MM.1S (cell line): ENCODE data around the gene PSTPIP1.

Experiments
- DNase-seq: peaks from one replicate; pipeline ENCODE4 v3.0.0-alpha.2; 2015
- H2AFZ ChIP-seq: fragments of 300-600 bp; sonication (generic); 2 replicates; pipeline ENCODE4 v1.6.0; 2016; ENCODE audit warnings: antibody characterized with exemption, low read length
- H3F3A ChIP-seq: fragments of 300-600 bp; sonication (generic); 2 replicates; pipeline ENCODE4 v1.6.1; 2016; ENCODE audit warnings: mild to moderate bottlenecking, antibody characterized with exemption, low read length, moderate library complexity, mixed read lengths; ENCODE audit not compliant: insufficient read depth
- H3K27ac ChIP-seq: fragments of 300-600 bp; sonication (generic); 2 replicates; pipeline ENCODE4 v1.5.1; 2016; ENCODE audit warnings: mild to moderate bottlenecking, low read length
- H3K27me3 ChIP-seq: fragments of 300-600 bp; sonication (generic); replicated peaks from 2 replicates; pipeline ENCODE4 v1.6.0; 2016; ENCODE audit warnings: low read length; ENCODE audit not compliant: insufficient read depth
- H3K36me3 ChIP-seq: fragments of 300-600 bp; sonication (generic); replicated peaks from 2 replicates; pipeline ENCODE4 v1.6.1; 2016; ENCODE audit warnings: mild to moderate bottlenecking, low read length, mixed read lengths; ENCODE audit not compliant: insufficient read depth
- H3K4me1 ChIP-seq: fragments of 300-600 bp; sonication (generic); 2 replicates; pipeline ENCODE4 v1.6.1; 2016; ENCODE audit warnings: low read length, mixed read lengths
- H3K4me2 ChIP-seq: fragments of 300-600 bp; sonication (generic); 2 replicates; pipeline ENCODE4 v1.6.0; 2016; ENCODE audit warnings: low read depth, low read length
- H3K4me3 ChIP-seq: fragments of 300-600 bp; sonication (generic); 2 replicates; pipeline ENCODE4 v1.5.1; 2016; ENCODE audit warnings: low read length, mixed read lengths
- H3K79me2 ChIP-seq: fragments of 300-600 bp; sonication (generic); 2 replicates; pipeline ENCODE4 v1.6.1; 2016; ENCODE audit warnings: mixed run types, low read length, mixed read lengths
- H3K9ac ChIP-seq: fragments of 300-600 bp; sonication (generic); 2 replicates; pipeline ENCODE4 v1.6.1; 2016; ENCODE audit warnings: low read length, mixed read lengths
- H3K9me2 ChIP-seq: fragments of 300-600 bp; sonication (generic); replicated peaks from 2 replicates; pipeline ENCODE4 v1.6.1; 2016; ENCODE audit warnings: mild to moderate bottlenecking, low read length, mixed read lengths; ENCODE audit not compliant: insufficient read depth
- H3K9me3 ChIP-seq: fragments of 300-600 bp; sonication (generic); replicated peaks from 2 replicates; pipeline ENCODE4 v1.6.1; 2016; ENCODE audit warnings: mild to moderate bottlenecking, low read length, mixed read lengths; ENCODE audit not compliant: insufficient read depth
- H4K20me1 ChIP-seq: fragments of 300-600 bp; sonication (generic); 2 replicates; pipeline ENCODE4 v1.6.1; 2016; ENCODE audit warnings: mild to moderate bottlenecking, low read length, moderate library complexity, mixed read lengths; ENCODE audit not compliant: insufficient read depth
- EZH2 ChIP-seq: fragments of 300-600 bp; sonication (generic); optimal IDR thresholded peaks from 2 replicates; pipeline ENCODE3; 2017; ENCODE audit warnings: low read depth, mild to moderate bottlenecking, antibody characterized with exemption, low read length, mixed read lengths
- EZH2phosphoT487 ChIP-seq: fragments of 300-600 bp; sonication (generic); IDR thresholded peaks from 2 replicates; pipeline ENCODE4 v1.6.1; 2018; ENCODE audit warnings: antibody characterized with exemption, low read length
- TF ChIP-seq, protein P1 (sequence below): fragments of 300-600 bp; sonication (generic); IDR thresholded peaks from 2 replicates; pipeline ENCODE4 v1.5.1; 2016; ENCODE audit warnings: antibody characterized with exemption, low read length, mixed read lengths

The PSTPIP1 gene

DNA sequence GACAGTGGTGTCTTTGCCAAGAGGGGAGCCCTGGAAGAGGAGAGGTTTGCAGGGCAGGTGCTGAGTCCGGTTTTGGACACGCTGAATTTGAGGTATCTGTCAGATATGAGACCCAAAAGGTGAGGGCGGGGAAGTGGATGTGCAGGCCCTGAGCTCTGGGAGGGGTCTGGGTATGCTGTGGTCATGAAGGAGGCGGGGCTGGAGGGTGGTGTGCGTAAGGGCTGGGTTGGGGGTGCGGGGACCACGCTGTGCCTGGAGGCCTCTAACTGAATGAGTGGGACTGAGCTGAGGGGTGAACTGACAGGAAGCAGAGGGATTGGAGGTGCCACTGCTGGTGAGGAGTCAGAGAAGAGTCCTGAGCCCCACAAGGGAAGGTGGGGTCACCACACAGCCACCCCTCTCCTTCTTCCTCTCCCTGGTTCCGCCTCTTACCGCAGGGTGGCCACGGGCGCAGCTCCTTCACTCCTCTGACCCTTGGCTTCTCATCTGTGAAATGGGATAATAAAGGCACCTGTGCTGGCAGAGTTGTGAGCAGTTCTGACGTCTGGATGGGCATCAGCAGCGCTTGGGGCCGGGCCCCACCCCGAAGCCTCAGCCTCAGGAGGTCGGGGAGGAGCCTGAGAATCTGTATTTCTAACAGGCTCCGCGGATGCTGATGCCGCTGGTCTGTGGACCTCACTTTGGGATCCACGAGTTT lies 28.8 kb downstream of the PSTPIP1 start:
- Histone ChIP-seq H3F3A (0 out of 2 replicates have a peak, but pooled peaks cover 6% of the 10 kb centered on the region), H3K79me2 (no peaks in the 10 kb centered on the region), H3K4me1 (peaks cover 25% of the 10 kb centered on the region), H2AFZ (no peak overlapping the region), H3K4me2 (no peak overlapping the region), H3K4me3 (no peak overlapping the region), H4K20me1 (no peaks in the 10 kb centered on the region), H3K36me3 (no peaks in the 10 kb centered on the region), H3K9ac (no peak overlapping the region), H3K9me3 (no peaks in the 10 kb centered on the region), H3K27me3 (no peaks in the 10 kb centered on the region), H3K27ac (no peak overlapping the region), H3K9me2 (no peaks in the 10 kb centered on the region)
- TF ChIP-seq, protein P1, sequence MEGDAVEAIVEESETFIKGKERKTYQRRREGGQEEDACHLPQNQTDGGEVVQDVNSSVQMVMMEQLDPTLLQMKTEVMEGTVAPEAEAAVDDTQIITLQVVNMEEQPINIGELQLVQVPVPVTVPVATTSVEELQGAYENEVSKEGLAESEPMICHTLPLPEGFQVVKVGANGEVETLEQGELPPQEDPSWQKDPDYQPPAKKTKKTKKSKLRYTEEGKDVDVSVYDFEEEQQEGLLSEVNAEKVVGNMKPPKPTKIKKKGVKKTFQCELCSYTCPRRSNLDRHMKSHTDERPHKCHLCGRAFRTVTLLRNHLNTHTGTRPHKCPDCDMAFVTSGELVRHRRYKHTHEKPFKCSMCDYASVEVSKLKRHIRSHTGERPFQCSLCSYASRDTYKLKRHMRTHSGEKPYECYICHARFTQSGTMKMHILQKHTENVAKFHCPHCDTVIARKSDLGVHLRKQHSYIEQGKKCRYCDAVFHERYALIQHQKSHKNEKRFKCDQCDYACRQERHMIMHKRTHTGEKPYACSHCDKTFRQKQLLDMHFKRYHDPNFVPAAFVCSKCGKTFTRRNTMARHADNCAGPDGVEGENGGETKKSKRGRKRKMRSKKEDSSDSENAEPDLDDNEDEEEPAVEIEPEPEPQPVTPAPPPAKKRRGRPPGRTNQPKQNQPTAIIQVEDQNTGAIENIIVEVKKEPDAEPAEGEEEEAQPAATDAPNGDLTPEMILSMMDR: no peak
- TF ChIP-seq EZH2phosphoT487: no peak
- no peak for TF ChIP-seq EZH2
- DNase-seq: no peak

DNA sequence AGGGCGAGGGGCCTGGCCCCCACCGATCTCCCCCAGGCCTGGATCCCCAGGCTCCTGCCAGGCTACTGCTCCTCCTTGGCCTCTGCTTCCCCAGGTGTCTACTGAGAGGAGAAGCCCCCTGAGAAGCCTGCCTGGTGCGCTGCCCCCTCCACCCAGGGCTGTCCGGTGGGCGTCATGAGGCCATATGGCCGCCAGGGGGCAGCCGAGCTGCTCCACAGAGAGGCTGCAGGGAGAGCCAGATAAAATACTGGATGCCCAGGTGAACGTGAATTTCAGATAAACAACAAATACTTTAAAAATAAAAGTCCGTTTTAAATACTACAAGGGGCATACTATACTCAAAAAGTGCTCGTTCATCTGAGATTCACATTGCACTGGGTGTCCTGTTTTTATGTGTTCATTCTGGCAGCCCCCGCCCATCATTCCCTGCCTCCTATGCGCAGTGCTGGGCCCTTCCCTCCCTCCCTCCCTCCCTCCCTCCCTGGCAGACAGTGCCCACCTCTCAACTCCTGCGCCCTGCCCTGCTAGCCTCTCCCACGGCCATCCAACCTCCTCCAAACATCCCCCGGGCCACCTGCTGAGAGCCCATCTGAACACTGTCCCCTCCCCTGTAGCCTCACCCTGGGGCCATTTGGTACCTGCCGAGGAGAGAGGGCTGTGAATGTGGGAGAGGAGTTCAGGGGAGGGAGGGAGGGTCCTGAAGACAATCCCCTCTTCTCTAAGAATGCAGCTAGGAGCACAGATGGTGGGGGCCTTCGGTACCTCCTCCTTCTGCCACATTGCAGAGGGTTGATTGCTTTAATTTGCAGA lies 29.6 kb downstream of the PSTPIP1 start:
- Histone ChIP-seq H3K9me3 (no peaks in the 10 kb centered on the region), H3K27me3 (no peaks in the 10 kb centered on the region), H3K4me2 (no peak overlapping the region), H3K4me1 (peaks cover 25% of the 10 kb centered on the region), H3K27ac (no peak overlapping the region), H4K20me1 (no peaks in the 10 kb centered on the region), H3K9ac (no peak overlapping the region), H2AFZ (no peak overlapping the region), H3K4me3 (no peak overlapping the region), H3K36me3 (no peaks in the 10 kb centered on the region), H3K79me2 (no peaks in the 10 kb centered on the region), H3F3A (0 out of 2 replicates have a peak, but pooled peaks cover 6% of the 10 kb centered on the region), H3K9me2 (no peaks in the 10 kb centered on the region)
- DNase-seq: peak; percentile 61
- TF ChIP-seq, protein P1: peak; percentile 96
- TF ChIP-seq EZH2phosphoT487 (no peak), EZH2 (no peak)

DNA sequence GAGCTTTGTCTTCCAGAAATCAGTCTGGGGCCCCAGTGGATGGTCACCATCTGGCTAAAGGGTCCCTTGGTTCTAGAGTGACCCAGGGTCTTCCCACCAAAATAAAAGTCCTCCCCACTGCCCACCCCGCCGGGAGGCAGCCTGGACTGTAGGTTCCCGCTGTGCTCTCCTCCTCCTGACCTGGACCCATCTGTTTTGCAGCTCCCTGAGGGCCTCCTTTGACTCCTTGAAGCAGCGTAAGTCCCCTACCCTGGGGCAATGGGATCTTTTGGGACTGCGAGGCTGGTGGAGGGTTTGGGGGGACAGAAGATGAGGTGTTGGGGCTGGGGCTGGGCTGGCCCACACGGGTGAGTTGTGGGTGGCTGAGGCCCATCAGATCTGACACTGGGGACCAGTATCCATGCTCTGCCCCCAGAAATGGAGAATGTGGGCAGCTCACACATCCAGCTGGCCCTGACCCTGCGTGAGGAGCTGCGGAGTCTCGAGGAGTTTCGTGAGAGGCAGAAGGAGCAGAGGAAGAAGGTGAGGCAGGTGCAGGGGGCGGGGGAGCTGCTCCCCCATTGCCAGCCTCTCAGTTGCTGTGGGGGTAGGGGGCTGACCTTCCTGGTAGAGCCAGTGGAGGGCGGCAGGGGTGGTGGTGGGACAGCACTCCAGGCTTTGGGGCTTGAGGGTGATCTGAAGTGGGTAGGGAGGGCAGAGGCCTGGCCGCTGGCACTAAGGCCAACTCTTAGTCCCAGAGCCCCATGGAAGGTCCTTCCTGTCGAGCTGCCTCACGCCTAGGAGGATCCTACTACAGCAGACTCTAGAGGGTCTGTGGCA lies 30.4 kb downstream of the PSTPIP1 start:
- DNase-seq: no peak
- Histone ChIP-seq H3K27ac (no peak overlapping the region), H3K4me3 (no peak overlapping the region)

More for the DNA sequence above, 30.4 kb downstream of the PSTPIP1 start:
- Histone ChIP-seq H3K9me2 (no peaks in the 10 kb centered on the region), H3K4me2 (no peak overlapping the region), H2AFZ (no peak overlapping the region), H3K36me3 (no peaks in the 10 kb centered on the region), H3K9me3 (no peaks in the 10 kb centered on the region), H3K4me1 (peaks cover 25% of the 10 kb centered on the region), H4K20me1 (no peaks in the 10 kb centered on the region), H3K9ac (no peak overlapping the region), H3K27me3 (no peaks in the 10 kb centered on the region), H3K79me2 (no peaks in the 10 kb centered on the region), H3F3A (0 out of 2 replicates have a peak, but pooled peaks cover 6% of the 10 kb centered on the region)
- no peak for TF ChIP-seq EZH2phosphoT487
- no peak for TF ChIP-seq EZH2
- TF ChIP-seq, protein P1: no peak
